ENCODE measurements around the gene UNC13D.

The UNC13D gene

DNA sequence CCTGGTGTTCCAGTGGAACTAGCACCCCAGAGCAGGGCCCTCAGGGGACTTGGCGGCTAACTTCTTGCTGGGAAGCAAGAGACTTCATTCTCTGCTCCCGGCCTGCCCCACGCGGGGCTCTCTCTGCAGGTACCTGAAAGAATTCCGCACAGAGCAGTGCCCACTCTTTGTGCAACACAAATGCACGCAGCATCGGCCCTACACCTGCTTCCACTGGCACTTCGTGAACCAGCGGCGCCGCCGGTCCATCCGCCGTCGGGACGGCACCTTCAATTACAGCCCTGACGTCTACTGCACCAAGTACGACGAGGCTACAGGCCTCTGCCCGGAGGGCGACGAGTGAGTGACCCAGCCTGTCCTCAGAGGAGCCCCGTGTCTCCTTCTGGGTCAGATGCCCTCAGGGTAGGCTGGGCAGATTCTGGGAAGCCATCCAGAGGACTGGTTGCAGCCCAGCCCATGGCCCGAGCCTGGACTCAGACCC lies 34.5 kb downstream of the UNC13D start:
- no peak overlapping the region for H3K9ac ChIP-seq (ENCODE audit: low read length)
- peaks cover 19% of the 10 kb centered on the region for H3K36me3 ChIP-seq (ENCODE audit: control insufficient read depth, insufficient read depth, low read length)
- H3K4me1 ChIP-seq (ENCODE audit: control insufficient read depth, insufficient read depth, low read length): peaks cover 12% of the 10 kb centered on the region
- no peaks in the 10 kb centered on the region for H3K9me3 ChIP-seq (ENCODE audit: control insufficient read depth, low read length)
- H3K4me3 ChIP-seq (ENCODE audit: low read length): no peak overlapping the region
- H3K27me3 ChIP-seq (ENCODE audit: control insufficient read depth, insufficient read depth, low read length): no peaks in the 10 kb centered on the region

DNA sequence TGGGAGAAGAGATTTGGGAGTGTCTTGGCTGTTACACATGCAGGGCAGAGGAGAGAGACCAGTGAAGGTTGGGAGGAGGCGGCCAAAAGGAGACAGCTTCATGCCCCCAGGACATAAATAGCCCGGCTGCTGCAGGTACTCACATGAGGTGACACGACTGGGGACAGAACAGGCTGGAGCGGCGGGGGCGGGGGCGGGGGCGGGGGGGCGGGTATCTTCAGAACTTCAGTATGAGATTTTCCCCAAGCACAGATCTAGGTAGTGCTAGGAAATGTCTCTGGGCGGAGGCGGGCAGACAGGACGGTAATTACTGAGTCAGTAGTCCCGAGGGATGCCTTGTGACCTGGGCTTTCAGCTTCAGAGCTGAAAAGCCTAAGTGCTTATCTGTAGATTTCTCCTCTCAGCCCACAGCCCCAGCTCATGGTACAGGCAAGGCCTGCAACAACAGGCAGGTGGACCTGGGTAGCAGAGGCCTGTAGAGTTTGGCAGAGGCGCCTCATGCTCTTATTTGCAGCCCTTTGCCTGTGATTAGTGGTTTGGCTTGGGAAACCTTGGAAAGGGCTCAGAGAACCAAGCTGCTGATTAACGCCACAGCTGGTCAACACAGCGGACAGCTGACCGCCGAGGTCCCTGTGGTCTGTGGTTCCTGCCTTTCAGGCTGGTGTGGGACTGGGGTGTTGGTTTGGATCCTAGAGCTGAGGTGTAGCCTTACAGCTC lies 35.1 kb downstream of the UNC13D start:
- H3K4me1 ChIP-seq (ENCODE audit: control insufficient read depth, insufficient read depth, low read length): peaks cover 12% of the 10 kb centered on the region
- no peak overlapping the region for H3K9ac ChIP-seq (ENCODE audit: low read length)
- no peak overlapping the region for H3K4me3 ChIP-seq (ENCODE audit: low read length)
- no peaks in the 10 kb centered on the region for H3K27me3 ChIP-seq (ENCODE audit: control insufficient read depth, insufficient read depth, low read length)
- no peaks in the 10 kb centered on the region for H3K9me3 ChIP-seq (ENCODE audit: control insufficient read depth, low read length)
- peaks cover 14% of the 10 kb centered on the region for H3K36me3 ChIP-seq (ENCODE audit: control insufficient read depth, insufficient read depth, low read length)

DNA sequence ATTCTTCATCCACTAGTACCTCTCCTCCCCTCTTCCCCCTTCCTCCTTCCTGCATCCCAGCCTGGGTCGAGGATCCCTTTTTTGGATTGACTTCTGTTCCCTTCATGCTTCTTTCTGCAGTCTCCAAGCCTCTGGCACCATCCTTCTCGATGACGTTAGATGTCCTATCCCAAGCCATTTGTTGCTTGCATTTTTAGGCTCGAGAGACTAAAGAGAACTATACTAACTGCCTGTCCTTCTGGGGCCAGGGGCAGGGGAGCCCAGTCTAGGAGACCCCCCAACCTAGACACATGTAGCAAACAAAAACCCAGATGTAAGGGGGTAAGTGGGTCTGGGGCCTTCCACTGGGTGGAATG lies 35.7 kb downstream of the UNC13D start:
- Histone ChIP-seq H3K36me3 (ENCODE audit: control insufficient read depth, insufficient read depth, low read length) (peaks cover 14% of the 10 kb centered on the region), H3K9me3 (ENCODE audit: control insufficient read depth, low read length) (no peaks in the 10 kb centered on the region), H3K4me3 (ENCODE audit: low read length) (no peak overlapping the region), H3K9ac (ENCODE audit: low read length) (no peak overlapping the region), H3K27me3 (ENCODE audit: control insufficient read depth, insufficient read depth, low read length) (no peaks in the 10 kb centered on the region), H3K4me1 (ENCODE audit: control insufficient read depth, insufficient read depth, low read length) (peaks cover 12% of the 10 kb centered on the region)

- Histone ChIP-seq H3K27me3 (ENCODE audit: control insufficient read depth, insufficient read depth, low read length) (no peaks in the 10 kb centered on the region), H3K4me1 (ENCODE audit: control insufficient read depth, insufficient read depth, low read length) (peaks cover 12% of the 10 kb centered on the region), H3K9ac (ENCODE audit: low read length) (no peak overlapping the region), H3K36me3 (ENCODE audit: control insufficient read depth, insufficient read depth, low read length) (peaks cover 14% of the 10 kb centered on the region), H3K4me3 (ENCODE audit: low read length) (no peak overlapping the region), H3K9me3 (ENCODE audit: control insufficient read depth, low read length) (no peaks in the 10 kb centered on the region)
These were observed 36.3 kb downstream of the UNC13D start for GRCh38 chr17:75807861-75808260.

DNA sequence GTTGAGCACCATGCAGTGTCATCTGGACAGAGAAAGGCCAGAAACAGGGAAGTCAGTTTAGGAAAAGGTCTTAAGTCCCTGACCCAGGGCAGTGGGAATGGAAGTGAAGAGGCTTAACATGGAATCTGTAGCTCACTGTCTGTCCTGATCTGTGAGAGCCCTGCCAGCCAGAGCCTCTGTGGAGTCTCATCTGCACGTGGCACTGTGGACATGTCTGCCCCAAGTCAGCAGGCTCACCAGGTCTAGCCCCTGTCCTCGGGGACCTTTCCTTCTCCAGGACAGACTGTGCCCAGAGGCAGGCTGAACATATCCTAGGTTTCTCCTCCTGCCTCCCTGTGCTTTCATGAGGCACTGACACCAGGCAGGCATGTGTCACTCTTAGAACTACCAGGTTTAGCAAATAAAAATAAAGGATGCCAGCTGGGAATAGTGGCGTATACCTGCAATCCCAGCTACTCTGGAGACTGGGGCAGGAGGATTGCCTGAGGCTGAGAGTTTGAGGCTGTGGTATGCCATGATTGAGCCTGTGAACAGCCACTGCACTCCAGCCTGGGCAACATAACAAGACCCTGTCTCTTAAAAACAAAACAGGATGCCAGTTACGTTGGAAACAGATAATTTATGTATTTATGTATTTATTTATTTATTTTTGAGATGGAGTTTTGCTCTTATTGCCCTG lies 37.2 kb downstream of the UNC13D start:
- Histone ChIP-seq H3K36me3 (ENCODE audit: control insufficient read depth, insufficient read depth, low read length) (peaks cover 9% of the 10 kb centered on the region), H3K4me3 (ENCODE audit: low read length) (no peak overlapping the region), H3K9me3 (ENCODE audit: control insufficient read depth, low read length) (no peaks in the 10 kb centered on the region), H3K4me1 (ENCODE audit: control insufficient read depth, insufficient read depth, low read length) (peaks cover 12% of the 10 kb centered on the region), H3K9ac (ENCODE audit: low read length) (no peak overlapping the region), H3K27me3 (ENCODE audit: control insufficient read depth, insufficient read depth, low read length) (no peaks in the 10 kb centered on the region)

DNA sequence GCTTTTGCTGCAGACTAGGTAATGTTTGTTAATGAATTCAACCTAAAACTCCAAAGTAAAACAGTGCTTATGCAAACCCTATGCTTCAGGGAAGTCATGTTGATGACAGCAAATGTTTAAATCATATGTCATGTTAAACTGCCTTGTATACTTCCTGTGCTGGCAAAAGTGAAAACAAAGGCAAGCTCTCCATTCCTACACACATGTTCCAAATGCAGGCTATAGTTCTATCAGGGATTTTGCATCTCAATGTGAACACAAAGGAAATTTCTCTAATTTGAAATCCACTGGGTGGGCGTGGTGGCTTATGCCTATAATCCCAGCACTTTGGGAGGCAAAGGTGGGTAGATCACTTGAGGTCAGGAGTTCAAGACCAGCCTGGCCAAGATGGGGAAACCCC lies 40.3 kb downstream of the UNC13D start:
- Histone ChIP-seq H3K9ac (ENCODE audit: low read length) (no peak overlapping the region), H3K4me1 (ENCODE audit: control insufficient read depth, insufficient read depth, low read length) (no peaks in the 10 kb centered on the region), H3K4me3 (ENCODE audit: low read length) (no peak overlapping the region), H3K27me3 (ENCODE audit: control insufficient read depth, insufficient read depth, low read length) (no peaks in the 10 kb centered on the region), H3K36me3 (ENCODE audit: control insufficient read depth, insufficient read depth, low read length) (peaks cover 8% of the 10 kb centered on the region), H3K9me3 (ENCODE audit: control insufficient read depth, low read length) (no peaks in the 10 kb centered on the region)

GRCh38 chr17:75799402-75799801 lies 44.8 kb downstream of the UNC13D start:
- Histone ChIP-seq H3K27me3 (ENCODE audit: control insufficient read depth, insufficient read depth, low read length) (no peaks in the 10 kb centered on the region), H3K9me3 (ENCODE audit: control insufficient read depth, low read length) (no peaks in the 10 kb centered on the region), H3K9ac (ENCODE audit: low read length) (no peak overlapping the region), H3K4me1 (ENCODE audit: control insufficient read depth, insufficient read depth, low read length) (no peaks in the 10 kb centered on the region), H3K4me3 (ENCODE audit: low read length) (no peak overlapping the region), H3K36me3 (ENCODE audit: control insufficient read depth, insufficient read depth, low read length) (peaks cover 8% of the 10 kb centered on the region)

- H3K36me3 ChIP-seq (ENCODE audit: control insufficient read depth, insufficient read depth, low read length): peaks cover 8% of the 10 kb centered on the region
These were observed 48.2 kb downstream of the UNC13D start for GRCh38 chr17:75795820-75796607.

GRCh38 chr17:75793460-75793859 lies 50.7 kb downstream of the UNC13D start:
- no peaks in the 10 kb centered on the region for H3K4me1 ChIP-seq (ENCODE audit: control insufficient read depth, insufficient read depth, low read length)
- no peaks in the 10 kb centered on the region for H3K9me3 ChIP-seq (ENCODE audit: control insufficient read depth, low read length)
- H3K36me3 ChIP-seq (ENCODE audit: control insufficient read depth, insufficient read depth, low read length): no peaks in the 10 kb centered on the region
- no peaks in the 10 kb centered on the region for H3K27me3 ChIP-seq (ENCODE audit: control insufficient read depth, insufficient read depth, low read length)
- no peak overlapping the region for H3K4me3 ChIP-seq (ENCODE audit: low read length)
- H3K9ac ChIP-seq (ENCODE audit: low read length): no peak overlapping the region

More at GRCh38 chr17:75795820-75796607, 48.2 kb downstream of the UNC13D start:
- Histone ChIP-seq H3K9ac (ENCODE audit: low read length) (no peak overlapping the region), H3K27me3 (ENCODE audit: control insufficient read depth, insufficient read depth, low read length) (no peaks in the 10 kb centered on the region), H3K9me3 (ENCODE audit: control insufficient read depth, low read length) (no peaks in the 10 kb centered on the region), H3K4me1 (ENCODE audit: control insufficient read depth, insufficient read depth, low read length) (no peaks in the 10 kb centered on the region), H3K4me3 (ENCODE audit: low read length) (no peak overlapping the region)

DNA sequence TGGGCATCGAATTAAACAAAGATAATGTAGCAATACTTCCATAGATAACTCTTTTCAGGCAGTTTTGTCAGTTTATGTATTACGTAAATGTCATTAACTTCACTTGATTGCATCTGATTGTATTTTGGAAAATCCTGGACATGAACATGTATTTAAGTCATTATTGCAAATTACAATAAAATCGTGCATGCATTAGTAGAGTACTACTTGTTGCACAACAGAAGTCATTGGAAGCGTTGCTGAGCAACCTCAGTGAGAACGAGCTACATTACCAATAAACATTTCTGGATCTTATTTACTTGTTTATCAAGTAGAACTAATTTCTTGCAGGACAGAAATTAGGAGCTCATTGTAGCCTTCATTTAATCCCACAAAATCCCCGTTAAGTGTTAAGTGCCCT lies 53.0 kb downstream of the UNC13D start:
- H3K4me1 ChIP-seq (ENCODE audit: control insufficient read depth, insufficient read depth, low read length): peaks cover 4% of the 10 kb centered on the region
- no peaks in the 10 kb centered on the region for H3K27me3 ChIP-seq (ENCODE audit: control insufficient read depth, insufficient read depth, low read length)
- H3K36me3 ChIP-seq (ENCODE audit: control insufficient read depth, insufficient read depth, low read length): no peaks in the 10 kb centered on the region
- no peak overlapping the region for H3K4me3 ChIP-seq (ENCODE audit: low read length)
- H3K9me3 ChIP-seq (ENCODE audit: control insufficient read depth, low read length): no peaks in the 10 kb centered on the region
- H3K9ac ChIP-seq (ENCODE audit: low read length): no peak overlapping the region

DNA sequence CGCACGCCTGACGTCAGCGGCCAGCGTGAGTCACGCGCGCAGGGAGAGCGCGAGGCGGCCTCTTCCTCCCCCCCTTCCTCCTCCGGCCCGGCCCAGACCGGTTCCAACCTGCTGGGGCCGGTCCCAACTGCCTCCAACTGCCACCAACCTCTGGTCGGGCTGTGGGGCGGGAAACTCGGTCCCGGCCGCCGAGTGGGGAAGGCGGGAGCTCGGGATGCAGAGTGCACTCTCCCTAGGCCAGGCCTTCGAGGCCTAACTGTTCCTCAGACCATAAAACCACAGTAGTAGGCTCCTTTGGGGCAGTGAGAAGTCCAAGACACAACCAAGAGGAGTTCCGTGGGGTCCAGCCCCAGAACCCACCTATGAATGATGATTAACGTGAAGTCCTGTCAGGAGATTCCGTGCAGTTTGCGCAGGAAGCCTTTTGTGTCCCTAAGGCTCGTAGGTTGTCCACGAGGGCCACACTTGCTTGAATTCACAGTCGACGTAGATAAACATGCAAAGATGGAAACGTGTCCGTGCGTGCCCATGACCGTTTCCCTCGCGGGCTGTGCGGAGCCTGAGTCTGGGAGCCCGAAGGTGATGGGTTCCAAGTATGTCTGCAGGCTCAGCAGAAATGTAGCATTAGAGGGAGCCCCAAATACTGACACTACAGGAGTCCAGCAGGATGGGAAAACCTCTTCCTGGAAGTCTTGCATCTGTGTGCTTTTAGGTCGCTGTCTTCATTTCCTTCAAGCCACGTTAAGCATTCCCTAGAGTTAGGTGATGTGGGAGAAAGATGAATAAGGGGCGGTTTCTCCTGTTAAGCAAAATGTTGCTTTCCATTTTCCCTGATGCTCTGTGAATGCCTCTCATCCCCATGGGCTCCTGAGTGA lies 59.0 kb downstream of the UNC13D start:
- Histone ChIP-seq H3K4me1 (ENCODE audit: control insufficient read depth, insufficient read depth, low read length) (peaks cover 33% of the 10 kb centered on the region), H3K9me3 (ENCODE audit: control insufficient read depth, low read length) (no peaks in the 10 kb centered on the region), H3K36me3 (ENCODE audit: control insufficient read depth, insufficient read depth, low read length) (no peaks in the 10 kb centered on the region), H3K4me3 (ENCODE audit: low read length) (peak overlapping the region; percentile 56), H3K27me3 (ENCODE audit: control insufficient read depth, insufficient read depth, low read length) (no peaks in the 10 kb centered on the region), H3K9ac (ENCODE audit: low read length) (peak overlapping the region; percentile 82)

Measured in mucosa of stomach (tissue), 1 donor.